Stimulated activated CD4-positive, alpha-beta T cell treated with anti-CD3 and anti-CD28 coated beads, Interleukin-12 subunit alpha, Interleukin-12 subunit beta, amount 100 ng/mL, for 48 hours (primary cell): ENCODE measurements around the gene CCDC149.

Source experiments
- DNase-seq, 3 donors: peaks; one replicate each; pipeline ENCODE4 v3.0.0-alpha.2; 2020; ENCODE audit warnings: low read depth in 2 of 3, low spot score in 1 of 3

CCDC149 gene

GRCh38 chr4:24778464-24779225 is 134.2 kb downstream of the CCDC149 start:
- no peak for DNase-seq

- no peak for DNase-seq
Observed at GRCh38 chr4:24777536-24778463, 135.0 kb downstream of the CCDC149 start.

GRCh38 chr4:24775750-24776149 is 137.1 kb downstream of the CCDC149 start:
- DNase-seq, result no peak

- DNase-seq, result no peak
Observed at GRCh38 chr4:24775032-24775605, 137.7 kb downstream of the CCDC149 start.

- no peak for DNase-seq
Observed at GRCh38 chr4:24774452-24774851, 138.4 kb downstream of the CCDC149 start.

- no peak for DNase-seq
Observed at GRCh38 chr4:24772952-24773351, 139.9 kb downstream of the CCDC149 start.

- DNase-seq, result no peak
Observed at GRCh38 chr4:24772061-24772705, 140.7 kb downstream of the CCDC149 start.

GRCh38 chr4:24771241-24771640 is 141.6 kb downstream of the CCDC149 start:
- DNase-seq, result no peak

GRCh38 chr4:24770667-24771066 is 142.2 kb downstream of the CCDC149 start:
- no peak for DNase-seq

GRCh38 chr4:24770032-24770584 is 142.7 kb downstream of the CCDC149 start:
- DNase-seq, result no peak

- no peak for DNase-seq
Observed at GRCh38 chr4:24769571-24769970, 143.3 kb downstream of the CCDC149 start.

GRCh38 chr4:24768604-24769003 is 144.2 kb downstream of the CCDC149 start:
- DNase-seq, result no peak

- no peak for DNase-seq
Observed at GRCh38 chr4:24768006-24768405, 144.8 kb downstream of the CCDC149 start.

- no peak for DNase-seq
Observed at GRCh38 chr4:24765376-24765988, 147.4 kb downstream of the CCDC149 start.

- no peak for DNase-seq
Observed at GRCh38 chr4:24764345-24764744, 148.5 kb downstream of the CCDC149 start.

- DNase-seq, result no peak
Observed at GRCh38 chr4:24763631-24764297, 149.1 kb downstream of the CCDC149 start.
